DND-41 (cell line): ENCODE measurements around the gene IKBKG.

Experiments
- ATAC-seq: fragments of 200-7000 bp; cut with Tn5 transposase; 3 replicates; pipeline ENCODE4 v1.9.1; 2021; ENCODE audit warnings: low read depth; ENCODE audit not compliant: insufficient read depth
- DNase-seq: peaks from one replicate; pipeline ENCODE4 v3.0.0-alpha.2; 2020
- H2AFZ ChIP-seq: 2 replicates; pipeline ENCODE4 v1.6.0; 2012; ENCODE audit warnings: low read depth, low read length
- H3K27ac ChIP-seq: 2 replicates; pipeline ENCODE4 v1.5.1; 2012; ENCODE audit warnings: low read length, inconsistent platforms
- H3K27me3 ChIP-seq: fragments of 200-600 bp; sonication (generic); 2 replicates; pipeline ENCODE4 v1.6.0; 2012; ENCODE audit warnings: low read length, mild to moderate bottlenecking, inconsistent platforms; ENCODE audit not compliant: insufficient read depth, poor library complexity
- H3K36me3 ChIP-seq: 2 replicates; pipeline ENCODE4 v1.5.1; 2012; ENCODE audit warnings: low read length, inconsistent platforms; ENCODE audit not compliant: insufficient read depth
- H3K4me1 ChIP-seq: 2 replicates; pipeline ENCODE4 v1.5.1; 2012; ENCODE audit warnings: mild to moderate bottlenecking, low read length; ENCODE audit not compliant: insufficient read depth
- H3K4me2 ChIP-seq: 2 replicates; pipeline ENCODE4 v1.6.0; 2012; ENCODE audit warnings: mild to moderate bottlenecking, moderate library complexity, low read length, inconsistent platforms; ENCODE audit not compliant: insufficient read depth
- H3K4me3 ChIP-seq, 2 experiments: fragments of 200-600 bp in 1 of 2; shearing (Covaris generic) in 1 of 2; 2 replicates each; pipeline ENCODE4 v1.5.1; 2012 to 2016; ENCODE audit warnings: inconsistent platforms in 2 of 2, low read length in 2 of 2, mild to moderate bottlenecking in 2 of 2, low read depth in 1 of 2, moderate library complexity in 1 of 2
- H3K79me2 ChIP-seq: 2 replicates; pipeline ENCODE4 v1.6.0; 2012; ENCODE audit warnings: low read length, inconsistent platforms; ENCODE audit not compliant: insufficient read depth
- H3K9ac ChIP-seq: 2 replicates; pipeline ENCODE4 v1.6.0; 2012; ENCODE audit warnings: low read depth, mild to moderate bottlenecking, inconsistent platforms, low read length, moderate library complexity
- H3K9me3 ChIP-seq: 2 replicates; pipeline ENCODE4 v1.5.1; 2012; ENCODE audit warnings: low read length, moderate library complexity, mild to moderate bottlenecking, inconsistent platforms; ENCODE audit not compliant: insufficient read depth, severe bottlenecking
- H4K20me1 ChIP-seq: 2 replicates; pipeline ENCODE4 v1.6.0; 2012; ENCODE audit warnings: low read length; ENCODE audit not compliant: insufficient read depth
- CTCF ChIP-seq: IDR thresholded peaks from 2 replicates; pipeline ENCODE4 v1.5.1; 2012; ENCODE audit warnings: borderline replicate concordance, low read length, moderate library complexity, mild to moderate bottlenecking; ENCODE audit not compliant: poor library complexity, severe bottlenecking; ENCODE audit errors: extremely low read depth
- EZH2 ChIP-seq: IDR thresholded peaks from 3 replicates; pipeline ENCODE4 v1.6.1; 2012; ENCODE audit warnings: borderline replicate concordance, low read depth, mild to moderate bottlenecking, moderate library complexity, low read length, inconsistent platforms; ENCODE audit not compliant: severe bottlenecking

The IKBKG gene

DNA sequence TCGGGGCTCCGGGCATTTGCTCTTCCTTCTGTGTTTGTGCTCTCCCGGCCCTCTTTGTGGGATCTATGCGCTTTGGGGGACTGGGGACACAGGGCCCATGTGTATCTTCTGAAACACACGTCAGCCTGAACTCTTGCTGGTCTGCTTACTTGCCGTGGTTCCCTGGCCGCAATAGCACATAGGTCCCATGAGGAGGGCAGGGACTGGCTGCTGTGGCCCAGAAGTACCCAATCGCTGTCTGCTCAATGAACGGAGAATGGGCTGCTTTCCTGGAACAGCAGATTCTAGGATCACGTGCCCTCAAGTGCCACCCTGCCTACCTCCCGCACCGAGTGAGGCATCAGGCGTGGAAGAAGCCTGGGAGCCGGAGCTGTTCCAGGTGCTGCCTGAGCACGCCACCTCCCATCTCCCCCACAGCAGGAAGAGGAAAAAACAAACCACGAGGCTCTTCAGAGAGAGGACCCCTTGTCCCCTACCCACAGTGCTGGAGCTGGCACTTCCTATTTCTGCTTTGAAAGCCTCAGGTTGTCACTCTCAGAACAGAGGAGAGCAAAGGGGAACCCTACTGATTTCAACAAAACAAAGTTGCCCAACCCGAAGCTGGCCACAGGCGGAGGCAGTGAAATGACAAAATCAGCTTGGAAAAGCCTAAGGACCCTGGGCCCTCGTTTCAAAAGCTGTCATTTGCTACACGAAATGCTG is 4.5 kb upstream of the IKBKG start:
- DNase-seq: peak; percentile 32
- H3K9ac ChIP-seq: no peak overlapping the region

DNA sequence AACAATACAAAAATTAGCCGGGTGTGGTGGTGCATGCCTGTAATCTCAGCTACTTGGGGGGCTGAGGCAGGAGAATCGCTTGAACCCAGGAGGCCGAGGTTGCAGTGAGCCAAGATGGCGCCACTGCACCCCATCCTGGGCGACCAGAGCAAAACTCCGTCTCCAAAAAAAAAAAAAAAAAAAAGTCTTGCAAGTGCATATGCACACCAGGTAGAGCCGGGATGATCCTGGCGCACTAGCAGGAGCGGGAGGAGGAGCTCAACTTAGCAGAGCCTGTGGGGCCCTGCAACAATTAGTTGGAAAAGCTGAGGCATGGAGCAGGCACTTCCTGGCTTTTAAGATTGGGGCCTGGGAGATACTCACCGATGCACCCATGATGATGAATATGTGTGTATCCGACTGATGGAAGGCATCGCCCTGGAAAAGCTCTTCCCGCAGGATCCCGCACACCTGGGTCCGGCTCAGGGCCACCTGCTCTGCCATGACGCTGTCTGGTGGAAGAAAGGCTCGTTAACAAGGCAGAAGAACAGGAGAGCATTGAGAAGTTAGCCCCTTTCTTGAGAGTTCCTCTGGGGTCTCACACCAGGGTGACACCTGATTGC is 1.6 kb upstream of the IKBKG start:
- no peak for ATAC-seq
- TF ChIP-seq CTCF (no peak), EZH2 (no peak)
- peaks cover 49% of the 10 kb centered on the region for H3K4me1 ChIP-seq
- H3K4me2 ChIP-seq: peak overlapping the region; percentile 99
- DNase-seq: no peak
- no peaks in the 10 kb centered on the region for H3K9me3 ChIP-seq
- peaks cover 22% of the 10 kb centered on the region for H3K36me3 ChIP-seq
- peaks cover 16% of the 10 kb centered on the region; the same call in 1 of the 2 replicates for H4K20me1 ChIP-seq
- H3K27me3 ChIP-seq: no peaks in the 10 kb centered on the region
- 0 out of 2 replicates have a peak overlapping the region, but pooled peaks have one; percentile 80 for H2AFZ ChIP-seq
- peak overlapping the region; percentile 93 for H3K9ac ChIP-seq
- peaks cover 44% of the 10 kb centered on the region for H3K79me2 ChIP-seq
- peak overlapping the region; percentile 68; the same call in 1 of the 2 replicates for H3K27ac ChIP-seq
- peak overlapping the region; percentile 23 to 94; a peak in 3 of 4 replicates for H3K4me3 ChIP-seq

More for the DNA sequence above, 4.5 kb upstream of the IKBKG start:
- ATAC-seq: no peak
- Histone ChIP-seq H3K79me2 (peaks cover 16% of the 10 kb centered on the region), H3K9me3 (no peaks in the 10 kb centered on the region), H3K4me3 (no peak overlapping the region), H3K27me3 (no peaks in the 10 kb centered on the region), H3K27ac (peak overlapping the region; percentile 4; the same call in 1 of the 2 replicates), H3K4me1 (peaks cover 26% of the 10 kb centered on the region), H3K36me3 (peaks cover 22% of the 10 kb centered on the region), H4K20me1 (peaks cover 2% of the 10 kb centered on the region; the same call in 1 of the 2 replicates), H2AFZ (no peak overlapping the region), H3K4me2 (no peak overlapping the region)
- TF ChIP-seq CTCF (no peak), EZH2 (no peak)

DNA sequence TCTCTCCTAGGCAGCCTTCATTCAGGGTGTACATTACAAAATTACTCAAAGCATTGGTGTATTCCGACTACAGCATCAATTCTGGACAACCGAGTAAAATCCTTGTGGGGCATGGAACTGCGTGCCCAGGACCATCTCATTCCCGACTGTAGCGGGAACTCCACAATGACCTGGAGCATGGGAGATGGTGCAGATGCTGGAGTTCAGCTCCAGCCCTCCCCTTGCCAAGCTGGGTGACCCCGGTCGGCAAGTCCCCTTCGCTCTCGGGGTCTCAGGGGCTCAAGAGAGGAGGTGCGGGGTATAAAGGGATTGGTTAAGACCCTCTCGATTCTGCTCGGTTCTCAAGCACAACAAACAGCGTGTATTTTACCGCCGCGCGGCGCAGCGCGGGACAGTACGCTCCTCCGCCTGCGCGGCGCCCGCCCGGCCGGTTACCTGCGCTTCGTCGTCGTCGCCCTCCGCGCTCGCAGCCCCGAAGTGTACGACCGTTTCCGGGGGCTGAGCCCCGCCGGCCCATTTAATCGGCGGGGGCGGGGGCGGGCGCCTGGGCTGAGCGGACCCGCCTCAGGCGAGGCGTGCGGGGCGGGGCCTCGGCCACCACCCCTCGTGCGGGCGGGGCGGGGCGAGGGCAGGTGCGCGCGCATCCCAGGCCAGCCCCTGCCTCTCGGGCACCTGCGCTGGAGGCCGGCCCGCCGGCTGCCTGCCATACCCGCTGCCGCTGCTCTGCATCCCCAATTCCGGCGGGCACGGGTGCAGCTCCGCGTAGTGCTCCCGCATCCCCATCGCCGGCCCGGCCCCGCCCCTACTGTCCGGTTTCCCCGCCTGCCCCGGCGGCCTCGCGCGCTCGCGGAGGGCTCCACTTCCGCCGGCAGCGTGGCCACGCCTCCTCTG is 821 bp upstream of the IKBKG start, which contains the start of gene G6PD:
G6PD (minus strand) TSS at position 493 of the 891 bp plus-strand sequence. CDS start 691 bp downstream, outside the sequence.
- Histone ChIP-seq H3K4me3 (peak within 1 kb of the TSS; percentile 94 to 100), H3K4me2 (peak within 1 kb of the TSS; percentile 99), H3K27me3 (no peaks in the 10 kb centered on the region), H3K4me1 (peaks cover 49% of the 10 kb centered on the region), H2AFZ (peak within 1 kb of the TSS; percentile 80), H3K36me3 (peaks cover 16% of the 10 kb centered on the region), H3K27ac (peak within 1 kb of the TSS; percentile 91), H3K9me3 (no peaks in the 10 kb centered on the region), H4K20me1 (peaks cover 21% of the 10 kb centered on the region; the same call in 1 of the 2 replicates), H3K9ac (peak within 1 kb of the TSS; percentile 93), H3K79me2 (peaks cover 50% of the 10 kb centered on the region)
- TF ChIP-seq EZH2: no peak
- no peak for TF ChIP-seq CTCF
- DNase-seq (peak; percentile 83), ATAC-seq (peak; percentile 64)
